HepG2 (cell line): ENCODE data around the gene SLC43A1. TPM values are rescaled to one million over a fixed set of nuclear protein-coding genes. Genes with fewer than 3 reads are reported as not detected.

Source experiments
- AHR ChIP-seq: IDR thresholded peaks from 2 replicates; pipeline ENCODE4 v1.6.1; 2018; ENCODE audit warnings: missing genetic modification reagents, missing compliant biosample characterization
- FUBP1 ChIP-seq: sonication (generic); formaldehyde crosslinking; IDR thresholded peaks from 2 replicates; pipeline ENCODE4 v1.5.1; 2020; ENCODE audit warnings: missing genetic modification reagents, mild to moderate bottlenecking, borderline replicate concordance
- KDM5B ChIP-seq: sonication (generic); formaldehyde crosslinking; IDR thresholded peaks from 2 replicates; pipeline ENCODE4 v1.4.0; 2020; ENCODE audit warnings: missing genetic modification reagents, mild to moderate bottlenecking, borderline replicate concordance
- MAFF ChIP-seq: IDR thresholded peaks from 2 replicates; pipeline ENCODE4 v1.6.1; 2011; ENCODE audit warnings: low read depth, low read length, improper control_type of control experiment
- SIX1 ChIP-seq: sonication (generic); formaldehyde crosslinking; IDR thresholded peaks from 2 replicates; pipeline ENCODE4 v1.4.0; 2020; ENCODE audit warnings: missing genetic modification reagents, borderline replicate concordance
- TAF15 ChIP-seq: fragments of 200-400 bp; formaldehyde crosslinking; IDR thresholded peaks from one replicate; pipeline ENCODE4 v1.6.1; 2018; ENCODE audit warnings: mild to moderate bottlenecking, low read depth, low read length; ENCODE audit not compliant: poor library complexity, severe bottlenecking
- YY1 ChIP-seq: IDR thresholded peaks from 2 replicates; pipeline ENCODE4 v1.6.1; 2011; ENCODE audit warnings: low read length, low read depth, moderate library complexity, mild to moderate bottlenecking; ENCODE audit not compliant: insufficient read depth, insufficient replicate concordance
- ZBTB40 ChIP-seq, 2 experiments: fragments of 450-650 bp in 1 of 2; sonication (generic) in 1 of 2; formaldehyde crosslinking in 1 of 2; IDR thresholded peaks; 2 replicates each; pipeline versions ENCODE4 v1.6.1 to v1.8.0; 2016 to 2022; ENCODE audit warnings: antibody characterized with exemption in 1 of 2, mild to moderate bottlenecking in 1 of 2, missing genetic modification reagents in 1 of 2
- ZNF230 ChIP-seq: sonication (generic); formaldehyde crosslinking; IDR thresholded peaks from 2 replicates; pipeline ENCODE4 v1.4.0; 2020; ENCODE audit warnings: mild to moderate bottlenecking, missing genetic modification reagents
- polyA plus RNA-seq, 8 experiments: library from polyadenylated mRNA; depleted of rRNA in 3 of 8; stranded (reverse) in 7 of 8; unstranded in 1 of 8; fragments of >200 nt; fragmentation: Illumina TruSeq in 4 of 8; extraction: Trizol in 4 of 8; gene quantifications; 2 replicates each; pipeline versions ENCODE4 v1.2.1 to v1.2.3, GENCODE V29; 2011 to 2016; ENCODE audit warnings: low read depth in 4 of 8, missing spikeins in 1 of 8, mixed read lengths in 1 of 8; ENCODE audit not compliant: insufficient read depth in 1 of 8
- total RNA-seq, 5 experiments: library from RNA; depleted of rRNA; stranded (reverse); fragments of >200 nt; fragmentation: Illumina TruSeq; extraction: Trizol; gene quantifications; 2 replicates each; pipeline ENCODE4 v1.2.3, GENCODE V29; 2016; ENCODE audit warnings: low read depth in 1 of 5

SLC43A1 gene
- total and polyA plus RNA-seq, 2 of the 13 experiments (the other 11 are each of a cell fraction or from before 2014, with no cell fraction given) = 72.3 to 87.6 TPM

GRCh38 chr11:57527056-57527631 is 11.6 kb upstream of the SLC43A1 start (continued):
- no peak for TF ChIP-seq ZBTB40 (IDR thresholded peaks at IDR 0.05)
- no peak for TF ChIP-seq ZBTB40 (CRISPR knock-in tag; IDR thresholded peaks at IDR 0.05)
- TF ChIP-seq SIX1 (CRISPR knock-in tag) = no peak
- no peak for TF ChIP-seq ZNF230 (CRISPR knock-in tag)
- TF ChIP-seq TAF15 = no peak
- 0 out of 2 replicates have a peak, but pooled peaks have one; percentile 18 for TF ChIP-seq FUBP1 (CRISPR knock-in tag)
- TF ChIP-seq KDM5B (CRISPR knock-in tag) = no peak
- TF ChIP-seq MAFF = no peak
- no peak for TF ChIP-seq YY1
- no peak for TF ChIP-seq AHR (CRISPR knock-in tag)
